Measurements from ENCODE around the gene OPA1.

Gene OPA1

GRCh38 chr3:193742628-193743027 lies 149.6 kb downstream of the OPA1 start:
- no peak for DNase-seq

GRCh38 chr3:193743702-193744047 lies 150.7 kb downstream of the OPA1 start:
- no peak for DNase-seq

- no peak for DNase-seq
These were observed 151.2 kb downstream of the OPA1 start for GRCh38 chr3:193744048-193744821.

GRCh38 chr3:193744822-193745684 lies 152.0 kb downstream of the OPA1 start:
- DNase-seq = no peak

- no peak for DNase-seq
These were observed 153.8 kb downstream of the OPA1 start for GRCh38 chr3:193746832-193747231.
